H9 (cell line): Measurements from ENCODE around the gene DCST1. TPM values are rescaled to one million over a fixed set of nuclear protein-coding genes. Genes with fewer than 3 reads are reported as not detected.

Source experiments
- DNase-seq: peaks from one replicate; pipeline ENCODE4 v3.0.0-alpha.2; 2017
- H2AFZ ChIP-seq: one replicate; pipeline ENCODE4 v1.6.1; 2013; ENCODE audit warnings: mild to moderate bottlenecking, low read length, control low read depth, moderate library complexity
- H2AK5ac ChIP-seq: 2 replicates; pipeline ENCODE4 v1.6.1; 2013; ENCODE audit warnings: low read length, control low read depth, mixed read lengths; ENCODE audit not compliant: insufficient read length
- H2BK120ac ChIP-seq: one replicate; pipeline ENCODE4 v1.6.1; 2013; ENCODE audit warnings: low read depth, mild to moderate bottlenecking, low read length, control low read depth, inconsistent platforms; ENCODE audit not compliant: poor library complexity, severe bottlenecking
- H2BK12ac ChIP-seq: 2 replicates; pipeline ENCODE4 v1.6.1; 2013; ENCODE audit warnings: low read length, control low read depth, mixed read lengths, low read depth; ENCODE audit not compliant: insufficient read length
- H2BK15ac ChIP-seq: 2 replicates; pipeline ENCODE4 v1.6.1; 2013; ENCODE audit warnings: low read depth, low read length, control low read depth
- H2BK20ac ChIP-seq: one replicate; pipeline ENCODE4 v1.6.1; 2013; ENCODE audit warnings: low read depth, mild to moderate bottlenecking, low read length, control low read depth, inconsistent platforms; ENCODE audit not compliant: poor library complexity, severe bottlenecking
- H2BK5ac ChIP-seq: 2 replicates; pipeline ENCODE4 v1.6.1; 2013; ENCODE audit warnings: low read length, control low read depth, mixed read lengths; ENCODE audit not compliant: insufficient read length
- H3K14ac ChIP-seq: 2 replicates; pipeline ENCODE4 v1.6.1; 2013; ENCODE audit warnings: low read length, control low read depth; ENCODE audit not compliant: insufficient read depth
- H3K18ac ChIP-seq: 2 replicates; pipeline ENCODE4 v1.6.1; 2013; ENCODE audit warnings: low read depth, mild to moderate bottlenecking, mixed read lengths, low read length, control low read depth; ENCODE audit not compliant: insufficient read length
- H3K23ac ChIP-seq: 2 replicates; pipeline ENCODE4 v1.6.1; 2013; ENCODE audit warnings: low read length, control low read depth, mixed read lengths, low read depth; ENCODE audit not compliant: insufficient read length
- H3K23me2 ChIP-seq: 2 replicates; pipeline ENCODE4 v1.6.1; 2013; ENCODE audit warnings: low read depth, mild to moderate bottlenecking, mixed read lengths, low read length, control low read depth; ENCODE audit not compliant: insufficient read length, poor library complexity, severe bottlenecking
- H3K27ac ChIP-seq: 2 replicates; pipeline ENCODE4 v1.5.1; 2013; ENCODE audit warnings: low read length, control low read depth, mixed read lengths, low read depth; ENCODE audit not compliant: insufficient read length
- H3K27me3 ChIP-seq: 2 replicates; pipeline ENCODE4 v1.6.1; 2013; ENCODE audit warnings: low read length, control low read depth, inconsistent platforms; ENCODE audit not compliant: insufficient read depth
- H3K4ac ChIP-seq: 2 replicates; pipeline ENCODE4 v1.6.1; 2013; ENCODE audit warnings: low read depth, mild to moderate bottlenecking, control low read depth, inconsistent platforms, low read length, moderate library complexity
- H3K4me1 ChIP-seq: 2 replicates; pipeline ENCODE4 v1.6.1; 2013; ENCODE audit warnings: low read length, control low read depth, inconsistent platforms; ENCODE audit not compliant: insufficient read depth
- H3K4me2 ChIP-seq: 2 replicates; pipeline ENCODE4 v1.6.1; 2013; ENCODE audit warnings: low read length, control low read depth, mixed read lengths; ENCODE audit not compliant: insufficient read length, insufficient read depth
- H3K56ac ChIP-seq: 2 replicates; pipeline ENCODE4 v1.6.1; 2013; ENCODE audit warnings: low read depth, mild to moderate bottlenecking, mixed read lengths, low read length, control low read depth; ENCODE audit not compliant: insufficient read length
- H3K79me1 ChIP-seq: 2 replicates; pipeline ENCODE4 v1.6.1; 2013; ENCODE audit warnings: low read depth, mild to moderate bottlenecking, moderate library complexity, low read length, control low read depth, inconsistent platforms; ENCODE audit not compliant: insufficient read depth, poor library complexity, severe bottlenecking
- H3K79me2 ChIP-seq: 2 replicates; pipeline ENCODE4 v1.6.1; 2013; ENCODE audit warnings: low read length, control low read depth, inconsistent platforms; ENCODE audit not compliant: insufficient read depth
- H3K9ac ChIP-seq: 2 replicates; pipeline ENCODE4 v1.6.1; 2013; ENCODE audit warnings: low read length, control low read depth, mixed read lengths; ENCODE audit not compliant: insufficient read length; ENCODE audit errors: extremely low read depth
- H3K9me3 ChIP-seq: one replicate; pipeline ENCODE4 v1.6.1; 2013; ENCODE audit warnings: low read depth, low read length, inconsistent platforms; ENCODE audit not compliant: control insufficient read depth
- H3T11ph ChIP-seq: one replicate; pipeline ENCODE4 v1.6.1; 2013; ENCODE audit warnings: mild to moderate bottlenecking, low read length, control low read depth, inconsistent platforms
- H4K20me1 ChIP-seq: one replicate; pipeline ENCODE4 v1.6.1; 2013; ENCODE audit not compliant: control insufficient read depth, insufficient read length, insufficient read depth
- H4K5ac ChIP-seq: 2 replicates; pipeline ENCODE4 v1.6.1; 2013; ENCODE audit warnings: low read depth, mild to moderate bottlenecking, mixed read lengths, low read length, control low read depth; ENCODE audit not compliant: insufficient read length
- H4K8ac ChIP-seq: replicated peaks from 2 replicates; pipeline ENCODE4 v1.6.1; 2013; ENCODE audit warnings: low read length, control low read depth, mixed read lengths, low read depth; ENCODE audit not compliant: insufficient read length
- H4K91ac ChIP-seq: 2 replicates; pipeline ENCODE4 v1.6.1; 2013; ENCODE audit warnings: low read depth, mild to moderate bottlenecking, moderate library complexity, mixed read lengths, low read length, control low read depth; ENCODE audit not compliant: insufficient read length
- H3K27ac Mint-ChIP-seq, 3 experiments: 2 replicates in 2 of 3; 3 replicates in 1 of 3; pipeline ENCODE4 v1.8.0; 2020 to 2021; ENCODE audit warnings: mixed read lengths in 3 of 3, mild to moderate bottlenecking in 1 of 3, moderate library complexity in 1 of 3
- H3K27me3 Mint-ChIP-seq: 2 replicates; pipeline ENCODE4 v1.8.0; 2021; ENCODE audit warnings: low read depth, mild to moderate bottlenecking, moderate library complexity, mixed read lengths
- H3K36me3 Mint-ChIP-seq, 3 experiments: 2 replicates in 2 of 3; 3 replicates in 1 of 3; pipeline ENCODE4 v1.8.0; 2020 to 2021; ENCODE audit warnings: low read depth in 3 of 3, mixed read lengths in 3 of 3; ENCODE audit not compliant: insufficient read depth in 1 of 3
- H3K4me1 Mint-ChIP-seq, 2 experiments: 2 replicates each; pipeline ENCODE4 v1.8.0; 2020; ENCODE audit warnings: mixed read lengths in 2 of 2
- H3K4me3 Mint-ChIP-seq, 2 experiments: 2 replicates in 1 of 2; 3 replicates in 1 of 2; pipeline ENCODE4 v1.8.0; 2020 to 2021; ENCODE audit warnings: mild to moderate bottlenecking in 2 of 2, mixed read lengths in 2 of 2, moderate library complexity in 1 of 2
- H3K9me3 Mint-ChIP-seq, 2 experiments: 2 replicates in 1 of 2; 3 replicates in 1 of 2; pipeline ENCODE4 v1.8.0; 2020; ENCODE audit warnings: mild to moderate bottlenecking in 2 of 2, mixed read lengths in 2 of 2, moderate library complexity in 1 of 2
- WGBS: extraction: QIAGEN DNeasy Blood & Tissue Kit; methylation state at CpG from one replicate; pipeline ENCODE4 v1.1.7; 2013; ENCODE audit warnings: missing lambda C conversion rate, low lambda C conversion rate, mixed read lengths; ENCODE audit not compliant: insufficient read length; ENCODE audit errors: extremely low coverage; 5-methylcytosine and 5-hydroxymethylcytosine counted together
- total RNA-seq: library from RNA; stranded (reverse); gene quantifications from 2 replicates; pipeline ENCODE4 v1.2.1, GENCODE V29; 2021
- TF ChIP-seq, protein P1 (sequence below): fragments of 200-600 bp; sonication (generic); conservative IDR thresholded peaks from 3 replicates; pipeline ENCODE4 v1.8.0; 2021; ENCODE audit warnings: antibody characterized with exemption, mild to moderate bottlenecking

DCST1 gene
- total RNA-seq, 1 experiment from 2014 or later = not detected

DNA sequence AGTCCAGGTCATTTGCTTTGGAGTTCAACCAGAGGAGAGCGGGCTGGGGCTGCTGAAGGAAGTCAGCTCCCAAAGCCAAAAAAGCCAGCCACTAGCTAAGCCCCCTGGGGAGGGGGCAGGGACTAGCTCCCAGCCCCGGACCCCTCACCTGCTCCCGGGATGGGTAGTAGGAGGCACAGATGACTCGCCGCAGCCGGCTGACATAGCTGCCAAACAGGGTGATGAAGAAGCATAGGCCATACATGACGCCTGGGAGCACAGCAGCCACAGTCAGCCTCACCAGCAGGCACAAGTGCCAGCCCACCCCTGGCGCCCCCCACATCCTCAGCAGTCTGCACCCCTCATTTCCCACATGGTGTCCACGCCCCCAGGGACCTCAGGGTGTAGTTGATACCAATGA is 7.5 kb upstream of the DCST1 start:
- Mint-ChIP-seq H3K36me3 (no peaks in the 10 kb centered on the region), H3K27ac (no peak overlapping the region), H3K9me3 (no peaks in the 10 kb centered on the region), H3K4me1 (peaks cover 7 to 27% of the 10 kb centered on the region in 2 experiments), H3K27me3 (peaks cover 17% of the 10 kb centered on the region), H3K4me3 (no peak overlapping the region)
- H3K79me1 ChIP-seq = no peaks in the 10 kb centered on the region
- no peaks in the 10 kb centered on the region for H3K9me3 ChIP-seq
- TF ChIP-seq, protein P1, sequence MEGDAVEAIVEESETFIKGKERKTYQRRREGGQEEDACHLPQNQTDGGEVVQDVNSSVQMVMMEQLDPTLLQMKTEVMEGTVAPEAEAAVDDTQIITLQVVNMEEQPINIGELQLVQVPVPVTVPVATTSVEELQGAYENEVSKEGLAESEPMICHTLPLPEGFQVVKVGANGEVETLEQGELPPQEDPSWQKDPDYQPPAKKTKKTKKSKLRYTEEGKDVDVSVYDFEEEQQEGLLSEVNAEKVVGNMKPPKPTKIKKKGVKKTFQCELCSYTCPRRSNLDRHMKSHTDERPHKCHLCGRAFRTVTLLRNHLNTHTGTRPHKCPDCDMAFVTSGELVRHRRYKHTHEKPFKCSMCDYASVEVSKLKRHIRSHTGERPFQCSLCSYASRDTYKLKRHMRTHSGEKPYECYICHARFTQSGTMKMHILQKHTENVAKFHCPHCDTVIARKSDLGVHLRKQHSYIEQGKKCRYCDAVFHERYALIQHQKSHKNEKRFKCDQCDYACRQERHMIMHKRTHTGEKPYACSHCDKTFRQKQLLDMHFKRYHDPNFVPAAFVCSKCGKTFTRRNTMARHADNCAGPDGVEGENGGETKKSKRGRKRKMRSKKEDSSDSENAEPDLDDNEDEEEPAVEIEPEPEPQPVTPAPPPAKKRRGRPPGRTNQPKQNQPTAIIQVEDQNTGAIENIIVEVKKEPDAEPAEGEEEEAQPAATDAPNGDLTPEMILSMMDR = no peak
- H2BK20ac ChIP-seq = no peak overlapping the region
- no peak overlapping the region for H3K27ac ChIP-seq
- no peak overlapping the region for H2BK5ac ChIP-seq
- no peak overlapping the region for H2AK5ac ChIP-seq
- H2BK15ac ChIP-seq = no peak overlapping the region
- no peak overlapping the region for H2AFZ ChIP-seq
- H4K91ac ChIP-seq = no peak overlapping the region
- H4K5ac ChIP-seq = no peak overlapping the region
- no peaks in the 10 kb centered on the region for H4K20me1 ChIP-seq
- H3K9ac ChIP-seq = no peak overlapping the region
- H3K23me2 ChIP-seq = no peaks in the 10 kb centered on the region
- no peak overlapping the region for H4K8ac ChIP-seq
- no peak for DNase-seq
- no peaks in the 10 kb centered on the region for H3K27me3 ChIP-seq
- no peak overlapping the region for H3K4ac ChIP-seq
- H3K79me2 ChIP-seq = no peaks in the 10 kb centered on the region
- no CpG with 5 or more reads among the region's 9 CpGs for WGBS
- H3K23ac ChIP-seq = no peak overlapping the region
- no peak overlapping the region for H3T11ph ChIP-seq
- no peak overlapping the region for H3K18ac ChIP-seq
- no peaks in the 10 kb centered on the region for H3K4me1 ChIP-seq
- no peak overlapping the region for H2BK12ac ChIP-seq
- no peak overlapping the region for H3K14ac ChIP-seq
- H3K56ac ChIP-seq = no peak overlapping the region
- no peak overlapping the region for H2BK120ac ChIP-seq
- no peak overlapping the region for H3K4me2 ChIP-seq
